Stimulated activated CD8-positive, alpha-beta memory T cell treated with anti-CD3 and anti-CD28 coated beads, Interleukin-12 subunit alpha, Interleukin-12 subunit beta, amount 100 ng/mL, for 1 hour (primary cell): ENCODE results near the gene FOXO6.

ENCODE experiments used
- DNase-seq: peaks from one replicate; pipeline ENCODE4 v3.0.0-alpha.2; 2020; ENCODE audit warnings: low read depth

The FOXO6 gene

DNA sequence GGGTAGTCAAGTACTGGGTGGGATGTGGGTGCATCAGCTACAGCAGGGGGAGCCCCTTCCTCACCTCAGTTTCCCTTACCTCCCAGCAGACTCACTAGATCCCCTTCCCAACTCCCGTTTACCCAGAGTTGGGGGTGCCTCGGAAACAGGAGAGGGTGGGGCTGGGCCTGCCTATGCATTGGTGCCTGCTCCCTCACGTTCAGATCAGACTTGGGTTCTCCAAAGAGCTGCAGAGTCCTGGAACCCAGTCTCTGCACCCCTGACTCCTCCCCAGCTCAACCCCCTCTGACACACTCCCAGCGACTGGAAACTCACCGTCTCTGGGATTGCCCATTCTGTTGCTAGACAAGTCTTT, 6.0 kb downstream of the FOXO6 start:
- DNase-seq = no peak

DNA sequence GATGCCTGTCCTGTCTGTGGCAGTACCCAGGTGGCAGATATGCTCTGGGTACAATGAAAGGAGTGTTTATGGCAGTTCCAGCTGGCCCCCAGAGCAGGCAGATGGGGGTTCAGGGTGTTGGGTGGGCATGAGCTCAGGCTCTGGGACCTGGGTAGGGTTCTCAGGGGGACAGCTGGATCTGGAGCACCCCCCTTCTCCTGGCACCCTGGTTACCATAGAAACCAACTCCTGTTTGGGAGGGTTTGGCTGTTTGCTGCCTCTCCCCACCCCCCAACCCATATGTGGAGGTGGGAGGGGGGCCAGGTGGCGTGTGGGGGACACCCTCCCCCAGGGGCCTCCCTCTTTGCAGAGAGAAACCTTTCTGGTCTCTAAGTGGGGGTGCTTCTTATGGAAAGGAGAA, 7.1 kb downstream of the FOXO6 start:
- DNase-seq = no peak

DNA sequence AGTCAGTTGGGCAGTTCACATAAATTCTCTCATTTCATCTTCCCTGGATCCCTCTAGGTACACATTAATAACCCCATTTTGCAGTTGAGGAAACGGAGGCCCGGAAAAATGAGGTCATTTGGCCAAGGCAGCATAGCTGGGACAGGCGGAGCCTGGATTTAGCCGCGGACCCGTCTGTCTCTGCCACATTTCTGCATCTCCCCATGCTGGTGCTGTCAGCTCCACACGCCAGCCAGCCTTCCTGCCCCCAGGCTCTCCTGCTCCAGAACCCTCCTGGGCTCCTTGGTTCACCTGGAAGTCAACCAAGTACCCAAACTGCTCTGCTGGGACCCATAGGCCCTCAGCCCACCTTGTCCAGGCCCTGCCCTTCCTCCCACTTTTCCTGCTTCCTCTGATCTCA, 7.6 kb downstream of the FOXO6 start:
- DNase-seq = no peak

DNA sequence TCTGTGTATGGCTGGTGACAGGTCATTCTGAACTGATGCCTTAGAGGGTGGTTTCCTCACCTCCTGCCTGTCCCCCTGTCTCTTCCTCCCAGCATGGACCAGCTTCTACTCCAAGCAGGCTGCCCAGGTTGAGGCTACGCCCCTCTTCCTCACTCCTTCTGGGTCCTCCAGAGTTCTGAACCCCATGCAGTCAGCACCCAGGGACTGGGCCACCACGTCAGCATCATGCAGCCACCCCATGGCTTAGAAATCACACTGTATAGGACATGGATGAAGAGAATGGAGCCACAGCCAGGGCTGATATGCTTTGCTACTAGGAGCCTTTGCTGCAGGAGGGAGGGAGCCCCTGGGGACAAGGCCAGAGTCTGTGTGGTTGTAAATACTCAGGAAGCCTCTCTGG, 8.3 kb downstream of the FOXO6 start:
- DNase-seq = no peak

DNA sequence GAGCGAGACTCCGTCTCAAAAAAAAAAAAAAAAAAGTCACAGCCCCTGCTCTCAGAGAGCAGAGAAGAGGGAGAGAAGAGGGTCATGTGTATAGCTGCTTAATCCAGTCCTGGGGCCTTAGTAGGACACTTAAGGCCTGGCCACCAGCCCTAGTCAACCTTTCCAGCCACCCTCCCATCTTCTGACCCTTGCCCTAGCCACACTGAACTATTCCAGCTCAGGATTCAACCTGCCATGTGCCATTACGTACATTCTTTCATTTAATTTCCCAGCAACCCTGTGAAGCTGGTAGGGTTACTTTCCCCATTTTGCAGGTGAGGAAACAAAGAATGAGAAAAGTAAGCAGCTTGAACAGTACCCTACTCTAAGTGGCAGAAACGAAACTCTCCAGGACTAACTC, 9.0 kb downstream of the FOXO6 start:
- no peak for DNase-seq

DNA sequence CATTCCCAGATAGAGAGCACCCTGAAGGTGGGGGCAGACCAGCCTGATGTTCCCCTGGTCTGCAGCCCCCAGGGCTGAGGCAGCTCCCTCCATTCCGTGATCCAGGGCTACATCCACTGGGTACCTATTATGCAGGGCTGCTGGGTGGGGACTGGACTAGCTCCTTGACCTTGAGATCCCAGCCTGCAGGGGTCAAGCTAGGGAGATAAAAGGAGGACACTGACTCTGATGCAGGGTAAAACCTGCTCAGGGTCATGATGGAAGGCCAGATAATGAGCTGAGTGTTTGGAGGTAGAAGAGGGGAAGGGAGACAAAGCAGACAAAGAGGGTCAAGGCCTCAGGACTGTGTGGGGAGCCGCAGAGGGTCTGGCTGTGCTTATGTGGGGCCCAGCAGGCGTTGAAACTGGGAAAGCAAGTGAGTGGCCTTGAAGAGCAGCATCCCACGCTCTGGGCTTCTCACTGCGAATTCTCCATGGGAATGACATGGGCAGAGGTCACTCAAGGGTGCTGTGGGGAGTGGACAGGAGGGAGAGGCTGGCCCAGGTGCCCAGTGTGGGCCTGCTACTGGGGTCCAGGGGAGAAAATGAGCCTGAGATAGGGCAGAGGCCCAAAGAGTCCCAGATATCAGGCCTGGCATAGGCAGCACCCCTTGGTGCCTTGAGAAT, 9.7 kb downstream of the FOXO6 start:
- DNase-seq = no peak

DNA sequence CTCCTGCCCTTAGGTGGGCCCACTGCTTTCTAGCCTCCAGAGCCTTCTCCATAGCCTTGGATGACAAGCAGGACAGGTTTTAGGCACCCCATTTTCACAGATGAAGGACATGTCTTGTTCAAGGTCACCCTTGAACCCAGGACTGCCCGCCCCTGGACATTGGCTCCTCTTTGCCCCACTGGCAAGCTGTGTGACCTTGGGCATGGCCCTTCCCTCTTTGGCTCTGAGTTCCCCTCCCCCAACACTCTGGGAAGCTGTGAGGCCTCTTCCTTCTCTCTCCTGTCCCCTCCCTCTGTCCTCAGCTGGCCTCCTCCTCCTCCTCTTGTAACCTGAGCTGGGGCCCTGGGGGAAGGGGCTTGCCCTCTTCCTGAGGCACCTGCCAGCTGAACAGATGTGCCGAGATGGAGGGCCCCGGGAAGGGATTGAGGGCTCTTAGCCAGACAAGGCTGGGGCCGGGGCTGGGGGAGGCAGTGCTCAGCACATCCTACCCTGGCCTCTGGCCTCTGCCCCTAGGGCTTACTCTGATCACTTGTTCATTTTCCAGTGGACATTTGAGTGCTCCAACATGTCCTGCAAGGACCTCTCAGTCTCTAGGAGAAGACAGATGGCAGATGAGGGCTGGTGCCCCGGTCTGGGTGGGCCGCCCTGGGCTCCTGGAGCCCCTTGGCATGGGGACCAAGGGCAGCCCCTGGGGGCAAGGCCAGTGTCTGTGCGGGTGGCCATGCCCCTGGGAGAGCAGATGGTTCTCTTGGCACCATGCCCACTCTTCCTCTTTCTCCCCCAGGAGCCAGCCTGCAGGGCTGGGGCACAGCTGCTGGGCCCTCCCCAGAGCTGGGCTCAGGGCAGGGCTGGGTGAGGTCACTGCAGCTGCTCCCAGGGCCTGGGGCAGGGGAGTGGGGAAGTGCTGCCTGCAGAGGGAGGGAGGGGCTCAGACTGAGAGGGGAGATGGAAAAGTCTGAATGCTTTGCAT, 10.7 kb downstream of the FOXO6 start:
- DNase-seq = no peak

DNA sequence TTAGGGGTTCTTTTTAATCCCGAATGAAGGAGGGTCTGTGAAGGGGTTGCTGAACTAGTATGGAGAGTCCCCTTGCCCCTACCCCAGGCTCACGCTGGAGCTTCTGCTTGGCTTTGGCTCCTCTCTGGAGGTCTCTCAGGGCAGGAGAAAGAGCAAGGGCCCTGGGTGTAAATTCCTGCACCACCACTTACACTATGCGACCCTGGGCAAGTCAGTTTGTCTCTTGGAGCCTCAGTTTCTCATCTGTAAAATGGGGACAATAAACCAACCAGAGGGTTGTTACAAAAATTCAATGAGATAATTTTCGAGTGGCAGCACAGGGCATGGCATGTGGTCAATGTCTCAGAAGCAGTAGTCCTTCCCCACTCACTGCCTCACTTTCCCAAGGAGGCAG, 11.4 kb downstream of the FOXO6 start:
- no peak for DNase-seq

DNA sequence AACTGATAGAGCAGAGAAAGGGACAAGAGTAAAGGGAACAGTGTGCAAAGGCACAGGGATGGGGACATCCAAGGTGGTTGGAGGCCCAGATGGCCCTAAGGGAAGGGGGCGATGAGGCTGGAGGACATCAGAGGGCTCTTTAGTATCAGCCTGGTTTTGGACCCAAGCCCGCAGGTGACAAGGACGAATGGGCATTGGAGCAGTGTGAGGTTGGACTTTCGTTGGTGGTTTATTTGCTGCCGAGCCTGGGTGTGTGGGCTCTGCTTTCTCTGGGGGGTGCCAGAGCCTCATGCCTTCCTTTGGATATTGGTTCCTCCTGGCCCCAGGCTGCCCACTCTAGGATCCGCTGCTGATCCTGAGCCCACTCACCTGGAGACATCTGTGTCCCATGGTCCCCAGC, 12.1 kb downstream of the FOXO6 start:
- no peak for DNase-seq

DNA sequence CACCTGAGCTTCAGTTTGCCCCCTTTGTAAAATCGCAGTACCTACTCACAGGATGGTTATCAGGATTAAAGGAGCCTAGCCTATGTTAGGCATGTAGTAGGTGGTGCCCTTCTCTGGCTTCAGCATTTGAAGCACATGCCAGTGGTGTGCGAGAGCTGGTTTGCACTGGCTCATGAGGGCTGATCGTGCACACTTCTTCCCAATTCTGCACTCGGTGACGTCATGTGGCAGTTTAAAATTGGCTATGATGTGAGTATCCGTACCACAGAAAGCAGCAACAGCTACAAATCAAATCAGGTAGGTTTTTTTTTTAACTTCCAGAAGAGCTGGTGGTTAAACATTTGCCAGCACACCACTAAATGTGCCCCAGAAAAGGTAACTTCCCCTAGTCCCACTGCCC, 13.5 kb downstream of the FOXO6 start:
- DNase-seq = no peak

DNA sequence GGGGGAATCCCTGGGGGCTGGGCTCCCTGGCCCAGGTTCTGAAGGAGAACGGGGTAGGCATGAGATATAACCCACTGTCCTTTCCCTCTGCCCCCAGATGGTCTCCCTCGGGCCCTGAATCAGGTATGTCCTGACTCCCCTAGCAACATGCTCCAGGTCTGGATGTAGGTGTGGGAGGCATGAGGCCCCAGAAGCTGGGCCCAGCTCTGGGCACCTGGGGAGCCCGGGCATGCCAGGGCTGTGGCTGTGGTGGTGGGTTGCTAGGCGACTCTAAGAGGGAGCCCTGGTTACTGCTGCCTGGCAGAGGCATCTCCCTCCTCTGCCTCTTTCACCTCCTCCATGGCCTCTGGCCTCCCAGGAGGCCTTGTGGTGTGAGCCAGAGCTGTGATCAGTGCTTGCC, 16.2 kb downstream of the FOXO6 start:
- no peak for DNase-seq

DNA sequence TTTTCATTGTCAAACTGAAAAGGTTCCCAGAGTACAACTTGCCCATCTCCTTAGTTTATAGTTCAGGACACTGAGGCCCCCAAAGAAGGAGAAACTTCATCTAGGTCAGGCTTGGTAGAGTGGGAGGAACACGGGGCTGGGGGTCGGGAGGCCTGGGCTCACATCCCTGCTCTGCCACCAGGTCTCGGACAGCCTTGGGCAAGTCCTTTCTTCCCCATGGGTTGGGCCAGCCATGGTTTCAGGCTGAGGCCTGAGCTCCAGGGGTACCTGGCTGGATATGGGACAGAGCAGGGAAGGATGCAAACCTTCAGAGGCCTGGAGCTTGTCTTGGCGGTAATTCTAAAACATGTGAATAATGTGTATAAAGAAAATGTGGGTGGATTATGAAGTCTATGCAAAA, 17.0 kb downstream of the FOXO6 start:
- no peak for DNase-seq

DNA sequence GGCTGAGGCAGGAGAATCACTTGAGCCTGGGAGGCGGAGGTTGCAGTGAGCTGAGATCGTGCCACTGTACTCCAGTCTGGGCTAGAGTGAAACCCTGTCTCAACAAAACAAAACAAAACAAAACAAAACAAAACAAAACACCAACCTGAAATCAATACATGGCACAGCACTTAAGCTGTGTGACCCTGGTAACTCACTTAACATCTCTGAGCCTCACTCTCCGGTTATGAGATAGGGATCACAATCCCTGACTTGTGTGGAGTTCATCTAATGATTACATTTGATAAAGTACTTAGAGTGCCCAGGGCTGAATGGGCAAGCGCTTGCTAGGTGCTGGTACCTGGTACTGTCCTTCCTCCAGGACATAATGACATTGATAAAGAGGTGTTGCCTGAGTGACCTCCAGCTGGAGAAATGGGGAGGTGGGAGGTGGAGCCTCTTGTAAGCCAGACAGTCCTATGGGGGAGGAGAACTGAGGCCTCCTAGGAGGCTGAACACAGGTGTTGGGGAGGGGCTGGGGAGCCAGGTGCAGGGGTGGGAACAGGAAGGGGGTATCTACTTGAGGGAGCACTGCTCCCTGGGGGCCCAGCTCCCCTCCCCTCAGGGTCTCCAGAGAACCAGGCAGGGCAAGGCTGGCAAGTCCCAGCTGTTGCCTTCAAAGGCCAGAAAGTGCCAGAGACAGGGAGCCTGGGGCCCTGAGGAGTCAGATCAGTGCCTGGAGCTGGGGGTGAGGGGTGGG, 17.9 kb downstream of the FOXO6 start:
- no peak for DNase-seq

DNA sequence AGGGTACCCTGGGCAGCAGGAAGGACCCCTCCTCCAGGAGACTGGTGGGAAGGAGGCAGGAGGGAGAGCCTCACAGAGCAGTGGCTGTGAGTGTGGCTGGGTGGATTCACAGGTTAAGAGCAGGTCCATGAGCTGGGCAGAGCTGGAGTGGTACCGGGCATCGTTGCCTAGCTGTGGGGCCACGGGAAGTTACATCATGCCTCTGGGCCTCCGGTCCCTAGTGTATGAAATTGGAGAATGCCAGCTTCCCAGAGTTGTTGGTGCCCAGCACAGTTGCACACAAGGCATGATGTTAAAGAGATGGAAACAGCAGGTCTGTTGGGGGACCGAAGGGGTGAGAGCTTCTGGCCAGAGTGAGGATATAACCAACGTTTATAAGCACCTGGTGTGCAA, 18.5 kb downstream of the FOXO6 start:
- no peak for DNase-seq

DNA sequence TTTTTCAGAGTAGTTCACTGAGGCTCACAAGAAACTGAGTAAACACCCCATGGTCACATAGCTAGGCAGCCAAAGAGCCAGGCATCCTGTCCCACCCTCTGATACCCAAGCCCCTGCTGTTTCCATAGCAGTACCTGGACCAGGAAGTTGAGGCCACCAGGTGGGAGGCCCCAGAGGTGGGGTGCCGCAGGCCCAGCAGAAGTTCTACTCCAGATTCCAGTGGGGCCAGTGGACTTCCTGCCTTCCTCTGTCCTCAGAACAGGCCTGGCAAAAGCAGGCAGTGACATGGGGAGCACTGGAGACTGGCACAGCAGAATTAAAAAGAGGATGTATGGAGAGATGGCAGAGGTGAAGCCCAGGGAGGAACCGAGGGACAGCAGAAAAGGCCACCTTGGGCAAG, 19.0 kb downstream of the FOXO6 start:
- no peak for DNase-seq

DNA sequence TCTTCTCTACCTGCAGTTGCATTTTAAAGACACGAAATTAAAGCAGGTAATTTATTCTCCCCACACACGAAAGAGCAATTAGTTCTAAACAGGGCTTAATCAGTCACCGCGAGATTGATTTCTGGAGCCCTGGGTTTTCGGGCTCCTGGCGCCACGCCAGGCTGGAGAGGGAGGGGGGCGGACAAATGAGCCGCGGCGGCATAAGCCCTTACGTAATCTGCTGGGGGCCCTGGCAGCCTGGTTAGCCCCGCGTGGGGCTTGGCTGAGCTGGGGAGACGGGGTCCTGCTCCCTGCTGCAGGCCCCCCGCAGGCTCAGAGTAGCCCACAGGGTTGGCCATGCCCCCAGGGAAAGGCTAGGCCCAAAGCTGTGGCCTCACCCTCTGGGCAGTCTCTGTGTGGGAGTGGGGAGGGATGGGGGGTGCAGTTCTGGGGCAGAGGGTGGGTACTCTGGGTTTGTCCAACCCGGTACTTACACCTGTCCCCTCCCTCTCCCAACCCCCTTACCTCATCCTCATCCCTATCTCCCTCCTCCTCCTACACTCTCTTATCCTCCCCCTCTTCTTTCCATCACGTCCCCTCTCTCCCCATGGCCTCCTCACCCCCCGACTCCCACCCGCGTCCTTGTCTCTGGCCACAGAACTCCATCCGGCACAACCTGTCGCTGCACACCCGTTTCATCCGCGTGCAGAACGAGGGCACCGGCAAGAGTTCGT, 19.9 kb downstream of the FOXO6 start:
- no peak for DNase-seq

DNA sequence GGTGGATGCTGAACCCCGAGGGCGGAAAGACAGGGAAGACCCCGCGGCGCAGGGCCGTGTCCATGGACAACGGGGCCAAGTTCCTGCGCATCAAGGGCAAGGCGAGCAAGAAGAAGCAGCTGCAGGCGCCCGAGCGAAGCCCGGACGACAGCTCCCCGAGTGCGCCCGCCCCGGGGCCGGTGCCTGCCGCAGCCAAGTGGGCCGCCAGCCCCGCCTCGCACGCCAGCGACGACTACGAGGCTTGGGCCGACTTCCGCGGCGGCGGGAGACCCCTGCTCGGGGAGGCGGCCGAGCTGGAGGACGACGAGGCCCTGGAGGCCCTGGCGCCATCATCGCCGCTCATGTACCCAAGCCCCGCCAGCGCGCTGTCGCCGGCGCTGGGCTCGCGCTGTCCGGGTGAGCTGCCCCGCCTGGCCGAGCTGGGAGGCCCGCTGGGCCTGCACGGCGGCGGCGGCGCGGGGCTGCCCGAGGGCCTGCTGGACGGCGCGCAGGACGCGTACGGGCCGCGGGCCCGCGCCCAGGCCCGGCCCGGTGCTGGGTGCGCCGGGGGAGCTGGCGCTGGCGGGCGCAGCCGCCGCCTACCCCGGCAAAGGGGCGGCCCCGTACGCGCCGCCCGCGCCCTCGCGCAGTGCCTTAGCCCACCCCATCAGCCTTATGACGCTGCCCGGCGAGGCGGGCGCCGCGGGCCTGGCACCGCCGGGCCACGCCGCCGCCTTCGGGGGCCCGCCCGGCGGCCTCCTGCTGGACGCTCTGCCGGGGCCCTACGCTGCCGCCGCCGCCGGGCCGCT, 20.7 kb downstream of the FOXO6 start:
- no peak for DNase-seq

DNA sequence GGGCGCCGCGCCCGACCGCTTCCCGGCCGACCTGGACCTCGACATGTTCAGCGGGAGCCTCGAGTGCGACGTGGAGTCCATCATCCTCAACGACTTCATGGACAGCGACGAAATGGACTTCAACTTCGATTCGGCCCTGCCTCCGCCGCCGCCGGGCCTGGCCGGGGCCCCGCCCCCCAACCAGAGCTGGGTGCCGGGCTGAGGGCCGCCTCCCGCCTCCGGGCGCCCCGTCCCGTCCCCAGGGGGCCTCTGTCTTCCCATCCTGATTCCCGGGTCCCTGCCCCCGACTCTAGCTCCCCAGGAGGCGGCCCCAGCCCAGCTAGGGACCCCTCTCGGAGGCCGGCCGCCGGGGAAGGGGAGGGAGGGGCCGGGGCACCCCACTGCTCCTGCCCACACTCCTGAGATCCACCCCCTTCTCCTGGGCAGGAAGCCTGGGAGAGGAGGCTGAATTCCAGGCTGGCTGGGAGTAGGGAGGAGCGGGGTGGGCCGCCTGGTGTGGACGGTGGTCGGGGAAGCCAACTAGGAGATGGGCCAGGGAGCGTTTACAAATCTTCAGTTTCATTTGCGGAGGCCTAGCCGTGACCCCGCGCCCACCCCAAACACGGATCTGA, 21.4 kb downstream of the FOXO6 start:
- DNase-seq = no peak

DNA sequence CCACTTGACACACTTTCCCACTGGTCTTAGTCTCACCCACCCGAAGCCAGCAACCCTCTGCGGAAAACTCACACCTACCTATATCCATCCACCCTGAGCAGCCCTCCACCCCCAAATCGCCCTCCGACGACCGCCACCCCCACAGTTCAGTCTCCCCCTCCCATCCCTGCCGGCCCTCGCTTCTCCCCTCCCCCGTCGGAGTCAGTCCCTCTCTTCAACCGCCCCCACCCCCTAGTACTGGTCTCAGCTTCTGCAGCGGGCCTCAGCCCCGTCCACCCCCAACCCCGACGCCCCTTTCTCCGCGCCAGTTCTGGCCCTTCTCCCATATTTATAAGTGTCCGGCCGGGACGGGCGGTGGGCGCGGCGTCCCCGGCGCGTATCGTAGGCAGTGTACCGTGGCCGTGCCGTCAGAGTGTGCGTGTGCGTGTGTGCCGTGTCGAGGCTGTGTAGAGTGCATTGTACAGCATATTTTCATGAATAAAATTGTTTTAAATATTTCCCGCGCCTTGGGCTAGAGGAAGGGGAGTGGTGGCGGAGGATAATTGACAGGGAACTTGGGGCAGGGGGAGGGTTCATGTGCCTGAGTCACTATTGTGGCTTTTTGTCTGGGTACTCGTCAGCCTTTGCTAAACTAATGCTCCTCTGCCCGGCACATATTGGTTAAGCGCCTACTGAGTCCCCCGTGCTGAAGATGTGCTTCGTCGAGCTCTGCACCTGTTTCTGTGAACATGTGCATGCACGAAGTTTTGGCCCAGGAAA, 22.0 kb downstream of the FOXO6 start:
- DNase-seq = no peak

DNA sequence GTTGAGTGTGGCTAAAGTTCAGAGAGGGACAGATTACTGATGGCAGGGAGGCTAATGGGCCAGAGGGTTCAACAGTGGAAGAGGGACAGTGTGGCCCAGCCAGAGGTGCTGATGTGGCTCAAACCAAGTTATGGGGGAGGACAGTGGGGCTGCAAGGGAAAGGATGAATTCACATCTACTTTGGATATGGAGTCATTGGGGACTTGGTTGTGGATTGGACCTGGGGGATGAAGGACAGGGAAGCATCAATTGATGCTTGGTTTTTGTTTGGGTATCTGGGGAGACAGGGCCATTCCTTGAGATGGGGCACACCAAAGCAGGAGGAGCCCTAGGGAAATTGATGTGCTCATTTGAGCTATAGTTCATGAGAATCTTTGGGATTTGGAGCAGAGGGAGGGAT, 23.3 kb downstream of the FOXO6 start:
- DNase-seq = no peak
